HUES6 (cell line): ENCODE measurements around the gene CYP2A7.
"Not testable (repeated sequence)": the region's sequence is repeated elsewhere in the genome, so short reads cannot be mapped to it uniquely, and the experiment has no call there.

ENCODE experiments used
- H3K27ac ChIP-seq: 2 replicates; pipeline ENCODE4 v1.7.0; 2013; ENCODE audit warnings: low read depth, mild to moderate bottlenecking, low read length, inconsistent platforms
- H3K27me3 ChIP-seq: 2 replicates; pipeline ENCODE4 v1.6.1; 2013; ENCODE audit warnings: low read length; ENCODE audit not compliant: control insufficient read depth, insufficient read depth
- H3K36me3 ChIP-seq: 2 replicates; pipeline ENCODE4 v1.6.1; 2013; ENCODE audit warnings: low read length; ENCODE audit not compliant: control insufficient read depth, insufficient read depth
- H3K4me1 ChIP-seq: 2 replicates; pipeline ENCODE4 v1.6.1; 2013; ENCODE audit warnings: low read length; ENCODE audit not compliant: control insufficient read depth, insufficient read depth
- H3K4me3 ChIP-seq: 2 replicates; pipeline ENCODE4 v1.5.1; 2013; ENCODE audit warnings: low read depth, low read length
- H3K9ac ChIP-seq: one replicate; pipeline ENCODE4 v1.6.1; 2013; ENCODE audit warnings: mild to moderate bottlenecking, low read length
- H3K9me3 ChIP-seq: 2 replicates; pipeline ENCODE4 v1.6.1; 2013; ENCODE audit warnings: low read depth, low read length; ENCODE audit not compliant: control insufficient read depth, insufficient read depth

CYP2A7 gene

GRCh38 chr19:40864739-40865496, 17.1 kb downstream of the CYP2A7 start:
- H3K27me3 ChIP-seq, H3K9ac ChIP-seq, H3K27ac ChIP-seq, H3K9me3 ChIP-seq, H3K4me1 ChIP-seq, H3K36me3 ChIP-seq, H3K4me3 ChIP-seq: not testable (repeated sequence)

- H3K36me3 ChIP-seq: no peaks in the 10 kb centered on the region
- no peak overlapping the region for H3K9ac ChIP-seq
- no peaks in the 10 kb centered on the region for H3K9me3 ChIP-seq
- H3K27me3 ChIP-seq: peaks cover 6% of the 10 kb centered on the region; the same call in 1 of the 2 replicates
- no peak overlapping the region for H3K4me3 ChIP-seq
- no peak overlapping the region for H3K27ac ChIP-seq
- H3K4me1 ChIP-seq: no peaks in the 10 kb centered on the region
Measured at GRCh38 chr19:40862785-40863184, 19.2 kb downstream of the CYP2A7 start.

GRCh38 chr19:40862333-40862732, 19.7 kb downstream of the CYP2A7 start:
- Histone ChIP-seq H3K27me3 (peaks cover 6% of the 10 kb centered on the region; the same call in 1 of the 2 replicates), H3K4me1 (no peaks in the 10 kb centered on the region), H3K36me3 (no peaks in the 10 kb centered on the region), H3K27ac (no peak overlapping the region), H3K4me3 (no peak overlapping the region), H3K9me3 (no peaks in the 10 kb centered on the region), H3K9ac (no peak overlapping the region)

- Histone ChIP-seq H3K27me3 (peaks cover 6% of the 10 kb centered on the region; the same call in 1 of the 2 replicates), H3K27ac (no peak overlapping the region), H3K9me3 (no peaks in the 10 kb centered on the region), H3K4me1 (no peaks in the 10 kb centered on the region), H3K4me3 (no peak overlapping the region), H3K36me3 (no peaks in the 10 kb centered on the region), H3K9ac (no peak overlapping the region)
Measured at GRCh38 chr19:40858109-40858508, 23.9 kb downstream of the CYP2A7 start.

GRCh38 chr19:40852467-40853152, 29.4 kb downstream of the CYP2A7 start:
- not testable (repeated sequence) for H3K4me1 ChIP-seq, H3K27ac ChIP-seq, H3K9me3 ChIP-seq, H3K36me3 ChIP-seq, H3K4me3 ChIP-seq, H3K9ac ChIP-seq
- H3K27me3 ChIP-seq: peaks cover 39% of the 10 kb centered on the region

GRCh38 chr19:40850277-40850676, 31.8 kb downstream of the CYP2A7 start, which contains the start of gene CYP2A6:
CYP2A6 (minus strand) TSS chr19:40850447; CDS start chr19:40850426, 21 bp downstream.
- H3K27me3 ChIP-seq: peaks cover 54% of the 10 kb centered on the region
- H3K4me1 ChIP-seq, H3K36me3 ChIP-seq, H3K4me3 ChIP-seq, H3K9ac ChIP-seq, H3K27ac ChIP-seq, H3K9me3 ChIP-seq: not testable (repeated sequence)

- H3K27ac ChIP-seq, H3K4me1 ChIP-seq, H3K9me3 ChIP-seq, H3K9ac ChIP-seq, H3K36me3 ChIP-seq, H3K4me3 ChIP-seq: not testable (repeated sequence)
- peaks cover 66% of the 10 kb centered on the region for H3K27me3 ChIP-seq
Measured at GRCh38 chr19:40846722-40847121, 35.3 kb downstream of the CYP2A7 start.

- not testable (repeated sequence) for H3K27ac ChIP-seq, H3K36me3 ChIP-seq, H3K9me3 ChIP-seq, H3K4me1 ChIP-seq, H3K9ac ChIP-seq
- Histone ChIP-seq H3K4me3 (peak overlapping the region; percentile 53), H3K27me3 (peaks cover 38% of the 10 kb centered on the region)
Measured at GRCh38 chr19:40843653-40844052, 38.4 kb downstream of the CYP2A7 start.

GRCh38 chr19:40842997-40843652, 38.9 kb downstream of the CYP2A7 start:
- not testable (repeated sequence) for H3K36me3 ChIP-seq, H3K4me1 ChIP-seq, H3K27ac ChIP-seq, H3K9ac ChIP-seq, H3K9me3 ChIP-seq
- peak overlapping the region; percentile 53 for H3K4me3 ChIP-seq
- H3K27me3 ChIP-seq: peaks cover 33% of the 10 kb centered on the region

- not testable (repeated sequence) for H3K4me3 ChIP-seq, H3K36me3 ChIP-seq, H3K9me3 ChIP-seq, H3K4me1 ChIP-seq, H3K9ac ChIP-seq, H3K27ac ChIP-seq
- H3K27me3 ChIP-seq: peaks cover 23% of the 10 kb centered on the region; the same call in 1 of the 2 replicates
Measured at GRCh38 chr19:40842012-40842411, 40.0 kb downstream of the CYP2A7 start.

GRCh38 chr19:40838477-40838876, 43.6 kb downstream of the CYP2A7 start:
- H3K4me1 ChIP-seq, H3K36me3 ChIP-seq, H3K9me3 ChIP-seq, H3K4me3 ChIP-seq, H3K9ac ChIP-seq, H3K27me3 ChIP-seq, H3K27ac ChIP-seq: not testable (repeated sequence)
